Prostate gland (tissue), 2 donors: Measurements from ENCODE around the gene FAIM2.

Experiments used
- CTCF ChIP-seq, 4 experiments: fragments of 200-600 bp in 2 of 4; fragments of 450-650 bp in 2 of 4; sonication (generic) in 2 of 4; IDR thresholded peaks; 1 replicate in 3 of 4; 2 replicates in 1 of 4; pipeline ENCODE4 v1.5.1; 2016 to 2019; ENCODE audit warnings: antibody characterized with exemption in 4 of 4, mild to moderate bottlenecking in 2 of 4, moderate library complexity in 2 of 4
- POLR2A ChIP-seq: fragments of 450-650 bp; IDR thresholded peaks from one replicate; pipeline ENCODE4 v1.6.1; 2016; ENCODE audit warnings: antibody characterized with exemption, mild to moderate bottlenecking

- no peak for TF ChIP-seq POLR2A
- no peak for TF ChIP-seq CTCF (IDR thresholded peaks at IDR 0.05)
These were observed 20.7 kb downstream of the FAIM2 start for GRCh38 chr12:49882851-49883464.
